GM19397 (cell line): ENCODE results near the gene ARHGEF4.

Source experiments
- ATAC-seq: cut with Tn5 transposase; IDR thresholded peaks from one replicate; pipeline ENCODE4 v1.9.1; 2021; ENCODE audit warnings: mild to moderate bottlenecking, moderate library complexity; ENCODE audit not compliant: unreplicated experiment

ARHGEF4 gene

DNA sequence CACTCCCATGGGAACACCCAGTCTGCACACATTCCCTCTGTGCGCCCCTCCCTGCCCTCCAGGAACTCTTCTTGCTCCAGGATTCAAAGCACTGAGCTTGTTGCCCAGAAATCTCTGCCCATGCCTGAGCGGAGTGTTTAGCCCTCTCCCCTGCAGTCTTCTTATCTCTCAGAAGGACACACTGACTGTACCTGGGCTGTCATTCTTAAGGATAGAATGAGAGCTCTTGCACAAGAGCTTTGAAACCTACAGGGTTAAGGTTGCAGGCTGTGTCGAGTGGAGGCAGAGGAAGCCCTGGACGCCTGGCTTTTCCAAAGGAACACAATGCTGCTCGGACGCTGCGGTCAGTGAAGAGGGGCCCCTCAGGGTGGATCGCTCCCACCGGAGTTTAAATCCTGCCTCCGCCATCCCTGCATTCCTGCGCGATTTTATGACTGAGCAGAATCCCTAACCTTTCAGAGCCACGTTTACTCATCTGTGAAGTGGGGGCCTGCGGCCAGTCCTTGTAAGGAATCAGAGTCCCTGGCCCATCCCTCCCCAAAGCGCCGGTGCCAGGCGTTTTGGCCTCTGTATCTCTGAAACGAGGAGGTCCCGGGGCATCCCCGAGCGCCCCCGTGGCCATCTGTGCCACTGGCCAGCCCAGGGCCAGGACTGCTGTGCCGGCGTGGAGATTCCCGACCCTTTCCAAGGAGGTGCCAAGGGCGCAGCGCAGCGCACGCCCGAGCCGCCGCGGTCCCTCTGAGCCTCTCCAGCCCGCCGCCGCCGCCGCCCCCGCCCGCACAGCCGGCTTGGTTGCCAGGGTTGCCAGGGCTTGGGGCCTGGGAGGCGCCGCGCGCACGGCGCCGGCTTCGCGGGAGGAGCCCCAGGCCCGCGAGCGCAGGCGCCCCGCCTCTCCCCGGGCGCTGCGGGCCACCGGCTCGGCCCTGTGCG lies 197.7 kb downstream of the ARHGEF4 start:
- ATAC-seq: no peak

DNA sequence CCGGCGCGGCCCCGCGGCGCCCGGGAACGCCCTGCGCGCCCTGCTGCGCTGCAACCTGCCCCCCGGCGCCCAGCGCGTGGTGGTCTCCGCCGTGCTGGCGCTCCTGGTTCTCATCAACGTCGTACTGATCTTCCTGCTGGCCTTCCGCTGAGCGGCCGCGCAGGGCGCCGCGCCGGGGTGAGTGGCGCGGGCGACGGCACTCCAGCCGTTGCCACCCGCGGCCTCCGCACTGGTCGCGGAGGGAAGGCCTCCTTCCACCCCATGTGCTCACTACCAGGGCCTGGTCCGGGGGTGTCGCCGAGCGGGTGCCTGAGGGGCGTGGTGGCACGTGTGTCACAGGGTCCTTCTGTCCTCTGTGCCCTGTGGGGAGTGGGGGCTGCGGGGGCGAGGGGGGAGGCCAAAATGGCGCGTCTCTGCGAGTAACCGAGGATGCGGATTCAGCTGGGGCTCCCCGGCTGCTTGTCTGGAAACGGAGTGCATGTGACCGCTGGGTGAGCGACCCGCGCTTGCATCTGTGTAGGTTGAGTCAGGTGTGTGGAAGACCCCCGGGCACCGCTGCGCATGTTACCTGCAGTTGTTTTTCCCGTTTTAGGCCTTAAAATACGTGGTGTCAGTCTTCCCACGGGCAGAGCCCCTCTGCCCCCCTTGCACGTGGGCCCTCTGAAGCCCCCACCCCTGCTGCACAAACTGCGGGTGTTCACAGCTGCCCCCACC lies 198.6 kb downstream of the ARHGEF4 start:
- ATAC-seq: no peak

DNA sequence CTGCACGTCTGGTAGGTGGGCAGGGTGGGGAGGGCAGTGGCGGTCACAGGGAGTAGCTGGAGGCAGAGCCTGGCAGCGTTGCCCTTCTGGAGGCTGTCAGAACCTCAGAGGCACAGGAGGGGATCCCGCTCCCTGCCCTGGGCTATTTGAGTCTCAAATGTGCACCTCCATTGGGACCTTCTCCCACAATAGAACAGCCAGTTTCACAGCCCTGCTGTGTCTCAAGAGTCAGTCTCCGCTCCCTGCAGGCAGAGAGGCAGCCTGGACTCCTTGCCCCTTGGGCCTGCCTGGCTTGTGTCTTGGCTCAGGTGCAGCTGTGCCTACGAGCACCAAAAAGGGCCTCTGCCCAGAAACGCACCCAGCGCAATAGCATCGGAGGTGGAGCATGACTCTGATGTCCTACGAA lies 199.1 kb downstream of the ARHGEF4 start:
- ATAC-seq: no peak

DNA sequence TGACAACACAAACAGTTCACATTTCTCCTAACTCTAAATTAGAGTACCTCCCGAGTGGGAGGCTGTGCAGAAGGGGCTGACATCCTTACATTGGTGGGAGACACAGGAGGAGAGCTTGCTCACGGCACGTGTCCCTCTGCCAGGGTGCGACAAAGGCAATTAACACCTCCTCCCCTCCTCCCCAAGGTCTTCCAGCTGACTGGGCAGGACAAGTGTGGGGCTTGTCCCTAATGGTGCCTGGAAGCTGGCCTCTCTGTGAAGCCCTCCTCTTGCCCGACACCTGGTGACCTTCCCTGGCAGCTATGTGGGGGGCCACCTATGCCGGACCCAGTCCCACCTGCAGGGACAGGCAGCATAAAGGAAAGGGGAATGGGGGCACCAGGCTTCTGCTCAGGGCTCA lies 199.6 kb downstream of the ARHGEF4 start:
- no peak for ATAC-seq

DNA sequence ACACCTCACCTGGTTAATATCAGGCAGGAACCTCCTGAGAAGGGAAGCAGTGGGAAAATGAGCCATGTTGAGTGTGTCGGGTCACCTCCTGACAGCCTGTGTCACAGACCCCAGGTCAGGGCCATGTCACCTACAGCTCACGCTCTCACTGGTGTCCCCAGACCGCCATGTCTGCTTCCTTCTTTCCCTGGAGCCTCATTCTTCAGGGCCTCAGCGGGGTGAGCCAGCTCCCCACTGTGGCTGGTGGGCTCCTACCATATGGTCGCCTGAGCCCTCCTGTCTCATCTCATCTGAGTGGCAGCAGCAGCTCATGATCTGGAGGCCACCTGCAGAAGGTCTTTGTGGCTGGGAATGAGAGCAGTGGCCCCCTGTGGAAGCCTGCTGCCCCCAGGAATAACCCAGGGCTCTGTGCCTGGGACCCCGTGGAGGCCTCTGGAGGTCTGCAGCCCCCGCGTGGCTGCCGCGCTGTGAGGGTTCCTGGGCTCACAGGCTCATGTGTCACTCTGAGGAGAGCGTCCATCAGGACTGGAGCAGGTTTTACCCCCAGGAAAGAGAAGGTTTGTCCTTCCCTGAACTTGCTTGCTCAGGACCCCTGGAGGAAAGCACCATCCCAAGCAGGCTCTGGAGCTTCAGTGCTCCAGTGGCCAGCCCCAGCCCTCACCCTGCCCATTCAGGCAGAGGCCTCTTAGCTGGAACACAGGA lies 200.1 kb downstream of the ARHGEF4 start:
- no peak for ATAC-seq

DNA sequence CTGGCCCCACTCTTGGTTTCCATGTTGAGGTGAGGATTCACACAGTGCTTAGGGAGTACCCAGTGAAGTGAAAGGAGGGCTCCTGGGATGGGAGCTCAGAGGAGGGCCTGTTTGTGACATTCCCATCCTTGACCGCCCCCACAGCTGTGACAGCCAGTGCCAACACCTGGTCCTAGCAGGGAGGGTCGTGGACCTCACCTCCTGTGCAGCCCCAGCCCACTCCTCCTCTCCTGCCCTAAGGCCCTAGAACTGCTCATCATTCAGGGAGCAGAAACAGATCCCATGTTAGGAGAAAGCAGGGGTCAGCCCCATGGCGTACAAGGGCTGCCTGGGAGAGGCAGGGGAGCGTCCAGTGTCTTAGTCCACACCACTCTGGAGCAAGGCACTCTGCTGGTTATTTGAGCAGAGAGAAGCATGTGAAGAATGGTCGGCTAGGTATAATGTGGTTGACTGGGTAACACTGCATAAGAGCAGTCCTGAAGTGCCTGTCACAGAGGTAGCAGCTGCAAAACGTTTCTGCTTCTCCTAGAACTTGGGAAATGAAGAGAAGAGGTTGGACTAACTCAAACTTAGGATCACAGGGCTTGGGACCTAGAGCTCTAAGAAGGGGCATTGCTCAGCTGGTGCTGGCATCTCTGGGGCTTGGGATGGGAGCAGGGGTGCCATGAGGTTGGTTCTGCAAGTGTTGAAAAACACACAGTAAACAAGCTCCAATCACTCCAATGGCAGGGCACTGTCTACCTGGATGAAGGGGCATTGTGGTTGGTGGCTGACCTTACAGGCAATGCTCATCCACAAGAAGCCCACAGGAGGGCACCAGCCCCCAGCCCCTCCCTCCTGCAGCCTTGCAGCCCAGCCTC lies 200.9 kb downstream of the ARHGEF4 start:
- ATAC-seq: no peak

DNA sequence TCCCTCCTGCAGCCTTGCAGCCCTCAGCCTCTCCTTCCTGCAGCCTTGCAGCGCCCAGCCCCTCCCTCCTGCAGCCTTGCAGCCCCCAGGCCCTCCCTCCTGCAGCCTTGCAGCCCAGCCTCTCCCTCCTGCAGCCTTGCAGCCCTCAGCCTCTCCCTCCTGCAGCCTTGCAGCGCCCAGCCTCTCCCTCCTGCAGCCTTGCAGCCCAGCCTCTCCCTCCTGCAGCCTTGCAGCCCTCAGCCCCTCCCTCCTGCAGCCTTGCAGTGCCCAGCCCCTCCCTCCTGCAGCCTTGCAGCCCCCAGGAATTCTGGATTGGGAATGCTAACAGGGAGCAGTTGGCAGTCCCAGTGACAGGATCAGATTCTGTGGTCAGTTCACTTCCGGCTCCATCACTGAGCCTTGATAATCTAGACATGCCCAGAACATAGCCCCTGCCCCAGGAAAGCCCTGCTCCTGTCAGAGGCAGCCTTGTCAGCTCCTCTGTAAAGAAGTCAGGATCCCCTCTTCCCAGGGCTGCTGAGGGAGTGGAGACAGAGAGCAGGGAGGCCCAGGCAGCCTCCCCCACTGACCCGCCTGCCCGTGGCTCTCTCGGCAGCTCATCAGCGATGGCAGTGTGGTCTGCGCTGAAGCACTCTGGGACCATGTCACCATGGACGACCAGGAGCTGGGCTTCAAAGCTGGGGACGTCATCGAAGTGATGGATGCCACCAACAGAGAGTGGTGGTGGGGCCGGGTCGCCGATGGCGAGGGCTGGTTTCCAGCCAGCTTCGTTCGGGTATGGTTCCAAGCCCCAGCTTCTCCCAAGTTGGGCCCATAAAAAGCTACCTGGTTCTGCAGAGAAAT lies 201.8 kb downstream of the ARHGEF4 start:
- ATAC-seq: no peak

DNA sequence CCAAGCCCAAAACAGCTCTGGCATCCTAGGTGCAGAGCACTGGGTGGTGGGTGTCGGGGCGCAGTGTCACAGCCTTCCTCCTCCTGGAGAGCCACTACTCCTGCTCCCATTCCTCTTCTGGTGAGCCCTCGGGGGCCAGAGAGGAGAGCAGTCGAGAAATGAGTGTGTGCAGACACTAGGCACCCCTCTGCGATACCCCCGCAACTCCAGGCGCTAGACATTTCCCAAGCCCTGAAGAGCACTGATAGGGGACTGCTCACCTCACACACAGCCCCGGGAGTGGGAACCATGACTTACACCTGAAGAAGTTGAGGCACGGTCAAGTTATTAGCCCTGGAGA lies 202.4 kb downstream of the ARHGEF4 start:
- no peak for ATAC-seq

DNA sequence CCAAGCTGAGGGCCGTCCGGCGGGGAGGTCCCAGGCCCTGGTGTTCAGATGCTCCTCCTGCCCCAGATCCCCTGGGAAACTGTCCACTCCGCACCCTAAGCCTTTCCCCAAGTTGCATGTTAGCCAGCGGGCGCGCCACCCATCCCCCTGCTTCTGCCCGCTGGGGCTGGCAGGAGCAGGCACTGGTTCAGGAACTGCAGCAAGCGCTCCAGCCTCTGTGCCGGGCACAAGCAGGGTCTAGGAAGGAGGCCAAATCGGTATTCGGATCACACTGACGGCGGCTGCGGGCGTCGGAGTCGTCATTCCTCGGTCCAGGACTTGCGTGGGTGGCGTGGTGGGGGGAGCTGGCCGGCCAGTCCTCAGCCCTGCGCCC lies 202.8 kb downstream of the ARHGEF4 start:
- ATAC-seq: no peak

DNA sequence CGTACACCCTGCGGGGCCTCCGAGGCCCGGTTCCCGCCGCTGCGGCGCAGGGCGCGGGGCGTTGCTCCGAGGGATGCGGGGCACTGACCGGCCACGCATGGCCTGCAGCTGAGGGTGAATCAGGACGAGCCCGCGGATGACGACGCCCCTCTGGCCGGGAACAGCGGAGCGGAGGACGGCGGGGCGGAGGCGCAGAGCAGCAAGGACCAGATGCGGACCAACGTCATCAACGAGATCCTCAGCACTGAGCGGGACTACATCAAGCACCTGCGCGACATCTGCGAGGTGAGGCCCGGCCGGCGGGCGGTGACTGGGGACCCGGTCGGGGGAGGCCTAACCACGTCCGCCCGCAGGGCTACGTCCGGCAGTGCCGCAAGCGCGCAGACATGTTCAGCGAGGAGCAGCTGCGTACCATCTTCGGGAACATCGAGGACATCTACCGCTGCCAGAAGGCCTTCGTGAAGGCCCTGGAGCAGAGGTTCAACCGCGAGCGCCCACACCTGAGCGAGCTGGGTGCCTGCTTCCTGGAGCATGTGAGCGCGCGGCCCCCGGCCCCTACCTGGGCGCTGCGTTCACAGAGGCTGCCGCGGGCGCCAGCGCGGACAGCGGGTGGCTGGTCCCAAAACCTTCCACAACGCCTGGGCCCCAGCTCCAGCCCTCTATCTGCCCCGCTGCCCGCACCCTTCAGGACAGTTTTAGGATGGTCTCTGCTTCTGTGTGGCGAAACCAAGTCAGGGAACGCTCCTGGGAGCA lies 203.4 kb downstream of the ARHGEF4 start:
- ATAC-seq: no peak

DNA sequence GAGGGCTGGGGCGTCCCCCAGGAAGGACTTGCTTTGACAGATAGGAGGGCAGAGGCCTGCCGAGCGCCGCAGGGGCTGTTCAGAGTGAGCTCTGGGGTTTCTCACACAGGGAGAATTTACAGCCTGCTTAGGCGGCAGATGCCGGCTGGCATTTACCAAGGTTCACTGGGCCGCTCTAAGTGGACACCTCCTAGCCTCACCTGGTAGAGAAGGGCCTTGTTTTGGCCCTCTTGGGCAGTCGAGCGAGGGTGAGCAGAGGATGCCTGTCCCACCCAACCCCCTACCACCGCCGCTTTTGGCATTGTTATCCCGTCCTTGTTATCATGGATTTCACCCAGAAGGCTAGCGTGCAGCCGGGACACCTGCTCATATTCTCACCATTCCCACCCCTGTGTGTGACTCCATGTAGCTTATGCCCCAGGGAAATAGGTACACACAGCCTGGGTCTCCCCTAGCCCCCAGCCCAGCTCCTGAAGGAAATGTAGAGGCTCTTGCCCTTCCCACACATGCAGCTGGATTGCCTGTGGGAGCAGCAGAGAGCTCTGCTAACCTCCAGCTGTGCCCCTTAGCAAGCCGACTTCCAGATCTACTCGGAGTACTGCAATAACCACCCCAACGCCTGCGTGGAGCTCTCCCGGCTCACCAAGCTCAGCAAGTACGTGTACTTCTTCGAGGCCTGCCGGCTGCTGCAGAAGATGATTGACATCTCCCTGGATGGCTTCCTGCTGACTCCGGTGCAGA lies 204.1 kb downstream of the ARHGEF4 start:
- ATAC-seq: no peak

DNA sequence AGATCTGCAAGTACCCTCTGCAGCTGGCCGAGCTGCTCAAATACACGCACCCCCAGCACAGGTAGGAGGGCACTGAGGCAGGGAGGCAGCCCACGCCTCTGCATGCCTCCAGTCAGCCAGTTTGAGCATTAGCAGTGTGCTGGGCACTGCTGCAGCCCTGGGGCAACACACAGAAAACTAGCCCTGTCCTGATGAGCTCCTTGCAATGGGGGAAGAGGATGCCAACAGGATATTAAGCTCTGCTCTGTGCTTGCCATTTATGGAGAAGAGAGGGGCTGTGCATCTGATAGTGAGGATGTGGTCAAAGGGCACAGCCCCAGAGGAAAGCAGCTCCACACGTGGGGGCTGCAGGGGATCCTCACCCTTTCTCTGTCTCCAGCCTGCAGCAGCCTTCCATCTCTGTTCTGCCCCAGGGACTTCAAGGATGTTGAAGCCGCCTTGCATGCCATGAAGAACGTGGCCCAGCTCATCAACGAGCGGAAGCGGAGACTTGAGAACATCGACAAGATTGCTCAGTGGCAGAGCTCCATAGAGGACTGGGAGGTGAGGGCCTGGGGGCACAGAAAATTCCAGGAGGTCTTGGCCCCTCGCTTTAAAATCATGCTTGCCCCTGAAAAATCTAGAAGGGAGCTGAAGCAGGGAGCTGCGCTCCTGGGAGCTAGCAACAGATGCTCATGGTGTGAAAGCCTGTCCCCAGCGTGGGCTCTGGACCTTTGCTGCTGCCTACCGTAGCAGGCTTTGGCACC lies 204.9 kb downstream of the ARHGEF4 start:
- no peak for ATAC-seq

DNA sequence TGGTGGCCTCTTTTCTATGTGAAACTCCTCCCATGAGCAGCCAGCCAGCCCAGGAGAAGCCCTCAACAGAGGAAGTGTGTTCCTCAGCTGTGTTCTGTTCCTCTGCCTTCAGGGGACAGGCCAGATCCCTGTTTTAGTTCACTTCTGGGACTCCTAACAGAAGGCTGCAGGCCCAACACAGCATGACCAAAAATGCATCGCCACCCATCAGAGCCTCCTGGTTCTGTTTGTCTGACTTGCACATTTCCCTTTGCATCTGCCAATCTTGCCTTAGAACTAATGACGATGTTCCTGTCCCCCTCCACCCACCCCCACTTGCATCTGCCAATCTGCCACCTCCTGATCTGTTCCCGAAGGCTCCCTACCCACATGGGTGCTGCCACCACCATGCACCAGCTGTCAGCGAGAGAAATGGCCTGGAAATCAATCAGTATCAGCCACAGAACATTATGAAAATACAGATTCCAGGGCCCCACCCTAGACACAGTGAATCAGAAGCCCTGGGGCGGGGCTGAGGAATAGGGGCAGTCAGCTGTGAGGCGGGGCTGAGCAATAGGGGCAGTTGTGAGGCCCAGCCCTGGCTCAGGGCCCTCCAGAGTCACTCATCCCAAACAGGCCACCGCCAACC lies 205.5 kb downstream of the ARHGEF4 start:
- no peak for ATAC-seq

DNA sequence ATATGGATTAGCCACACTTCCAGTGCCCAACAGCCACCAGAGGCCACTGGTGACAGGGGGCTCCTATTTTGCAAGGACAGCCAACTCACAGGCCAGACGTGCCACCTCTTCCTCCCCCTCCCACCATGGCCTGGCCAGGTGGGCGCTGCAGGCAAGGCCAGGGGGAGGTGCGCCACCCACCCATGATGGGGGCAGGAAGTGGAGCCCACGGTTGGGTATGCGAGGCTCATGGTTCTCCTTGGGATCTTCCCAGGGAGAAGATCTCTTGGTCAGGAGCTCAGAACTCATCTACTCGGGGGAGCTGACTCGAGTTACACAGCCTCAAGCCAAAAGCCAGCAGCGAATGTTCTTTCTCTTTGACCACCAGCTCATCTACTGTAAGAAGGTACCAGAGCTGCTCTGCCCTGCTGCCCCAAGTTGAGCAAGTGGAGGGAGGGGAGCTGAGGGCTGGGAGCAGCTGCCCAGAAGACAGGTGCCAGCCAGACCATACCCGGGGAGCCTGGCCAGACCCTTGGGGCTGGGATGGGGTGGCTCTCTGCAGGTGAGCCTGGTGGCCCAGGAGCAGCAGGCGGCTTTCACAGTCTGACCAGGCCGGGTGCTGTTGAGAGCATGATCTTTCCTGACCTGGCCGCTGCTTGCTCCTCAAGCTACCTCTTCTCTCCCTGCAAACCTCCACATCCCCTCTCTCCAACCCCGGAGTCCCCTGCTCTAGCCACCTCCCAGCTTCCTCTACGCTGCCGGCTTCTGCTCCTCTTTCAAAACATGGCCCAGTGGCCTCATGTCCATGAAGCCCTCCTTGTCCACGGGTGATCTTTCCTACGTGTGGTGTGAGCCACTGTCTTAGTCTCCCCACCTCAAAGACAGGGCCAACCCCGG lies 206.7 kb downstream of the ARHGEF4 start:
- no peak for ATAC-seq

DNA sequence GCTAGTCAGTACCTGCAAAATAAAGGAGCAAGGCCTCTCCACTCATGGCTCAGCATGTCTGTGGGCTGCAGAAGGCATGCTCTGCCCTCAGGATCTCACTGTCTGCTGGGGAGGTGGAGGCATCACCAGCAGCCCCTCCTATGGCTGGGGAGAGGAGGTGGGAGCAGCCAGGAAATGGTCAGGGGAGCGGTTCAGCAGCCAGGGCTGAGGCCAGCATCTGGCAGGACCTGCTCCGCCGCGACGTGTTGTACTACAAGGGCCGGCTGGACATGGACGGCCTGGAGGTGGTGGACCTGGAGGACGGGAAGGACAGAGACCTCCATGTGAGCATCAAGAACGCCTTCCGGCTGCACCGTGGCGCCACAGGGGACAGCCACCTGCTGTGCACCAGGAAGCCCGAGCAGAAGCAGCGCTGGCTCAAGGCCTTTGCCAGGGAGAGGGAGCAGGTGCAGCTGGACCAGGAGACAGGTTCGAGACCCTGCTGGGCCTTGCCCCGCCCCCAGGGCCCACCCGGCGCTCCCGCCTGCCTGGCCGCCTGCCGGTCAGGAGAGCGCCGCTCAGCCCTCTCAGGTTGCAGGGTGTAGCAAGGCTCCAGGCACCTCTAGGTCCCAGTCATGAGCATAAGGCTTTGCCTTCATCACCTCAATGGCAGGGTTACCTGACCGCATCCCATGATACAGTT lies 207.5 kb downstream of the ARHGEF4 start:
- no peak for ATAC-seq

DNA sequence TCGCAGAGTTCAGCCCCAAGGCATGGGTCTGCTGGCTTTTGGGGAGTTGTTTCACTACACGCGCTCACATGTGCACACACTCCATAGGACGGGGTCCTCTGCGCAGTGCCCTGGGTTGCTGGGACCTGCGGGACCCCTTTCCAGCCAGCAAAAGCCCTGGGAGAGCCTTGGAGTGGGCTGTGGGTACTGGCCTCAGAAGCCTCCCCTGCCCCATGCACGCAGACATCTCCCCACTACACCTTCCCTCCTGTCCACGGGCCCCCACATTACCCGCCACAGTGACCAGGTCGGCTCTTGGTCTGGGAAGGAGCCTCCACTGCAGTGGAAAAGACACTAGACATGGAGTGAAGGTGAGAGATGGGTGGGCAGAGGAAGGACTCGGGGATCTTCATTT lies 208.0 kb downstream of the ARHGEF4 start:
- no peak for ATAC-seq
